ENCODE data around the gene TSHZ2.

The TSHZ2 gene, protein sequence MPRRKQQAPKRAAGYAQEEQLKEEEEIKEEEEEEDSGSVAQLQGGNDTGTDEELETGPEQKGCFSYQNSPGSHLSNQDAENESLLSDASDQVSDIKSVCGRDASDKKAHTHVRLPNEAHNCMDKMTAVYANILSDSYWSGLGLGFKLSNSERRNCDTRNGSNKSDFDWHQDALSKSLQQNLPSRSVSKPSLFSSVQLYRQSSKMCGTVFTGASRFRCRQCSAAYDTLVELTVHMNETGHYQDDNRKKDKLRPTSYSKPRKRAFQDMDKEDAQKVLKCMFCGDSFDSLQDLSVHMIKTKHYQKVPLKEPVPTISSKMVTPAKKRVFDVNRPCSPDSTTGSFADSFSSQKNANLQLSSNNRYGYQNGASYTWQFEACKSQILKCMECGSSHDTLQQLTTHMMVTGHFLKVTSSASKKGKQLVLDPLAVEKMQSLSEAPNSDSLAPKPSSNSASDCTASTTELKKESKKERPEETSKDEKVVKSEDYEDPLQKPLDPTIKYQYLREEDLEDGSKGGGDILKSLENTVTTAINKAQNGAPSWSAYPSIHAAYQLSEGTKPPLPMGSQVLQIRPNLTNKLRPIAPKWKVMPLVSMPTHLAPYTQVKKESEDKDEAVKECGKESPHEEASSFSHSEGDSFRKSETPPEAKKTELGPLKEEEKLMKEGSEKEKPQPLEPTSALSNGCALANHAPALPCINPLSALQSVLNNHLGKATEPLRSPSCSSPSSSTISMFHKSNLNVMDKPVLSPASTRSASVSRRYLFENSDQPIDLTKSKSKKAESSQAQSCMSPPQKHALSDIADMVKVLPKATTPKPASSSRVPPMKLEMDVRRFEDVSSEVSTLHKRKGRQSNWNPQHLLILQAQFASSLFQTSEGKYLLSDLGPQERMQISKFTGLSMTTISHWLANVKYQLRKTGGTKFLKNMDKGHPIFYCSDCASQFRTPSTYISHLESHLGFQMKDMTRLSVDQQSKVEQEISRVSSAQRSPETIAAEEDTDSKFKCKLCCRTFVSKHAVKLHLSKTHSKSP (N-terminal part only)

GRCh38 chr20:52972190-52972937, at the start of gene TSHZ2:
TSS of gene TSHZ2 (plus strand) at chr20:52972358. CDS start at chr20:52973294, 936 bp downstream.
- DNase-seq = no peak

DNA sequence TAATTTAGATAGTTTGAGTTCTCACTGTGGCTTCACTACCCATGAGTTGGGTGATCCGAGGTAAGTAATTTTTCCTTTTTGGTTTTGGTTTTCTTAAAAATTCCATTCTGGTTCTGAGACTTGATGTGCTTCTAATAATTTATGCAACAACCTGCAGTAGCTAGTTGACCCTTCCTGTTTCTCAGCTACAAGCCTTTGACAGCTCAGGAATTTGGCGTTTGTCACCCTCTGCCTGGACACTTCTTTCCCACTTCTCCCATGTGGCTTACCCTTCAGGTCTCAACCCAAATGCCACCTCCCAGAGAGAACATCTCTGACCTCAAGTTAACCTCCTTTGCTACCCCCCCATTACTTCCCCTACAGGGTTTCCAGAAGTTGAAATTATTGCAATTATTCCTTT, 49.7 kb upstream of the TSHZ2 start:
- DNase-seq = no peak

DNA sequence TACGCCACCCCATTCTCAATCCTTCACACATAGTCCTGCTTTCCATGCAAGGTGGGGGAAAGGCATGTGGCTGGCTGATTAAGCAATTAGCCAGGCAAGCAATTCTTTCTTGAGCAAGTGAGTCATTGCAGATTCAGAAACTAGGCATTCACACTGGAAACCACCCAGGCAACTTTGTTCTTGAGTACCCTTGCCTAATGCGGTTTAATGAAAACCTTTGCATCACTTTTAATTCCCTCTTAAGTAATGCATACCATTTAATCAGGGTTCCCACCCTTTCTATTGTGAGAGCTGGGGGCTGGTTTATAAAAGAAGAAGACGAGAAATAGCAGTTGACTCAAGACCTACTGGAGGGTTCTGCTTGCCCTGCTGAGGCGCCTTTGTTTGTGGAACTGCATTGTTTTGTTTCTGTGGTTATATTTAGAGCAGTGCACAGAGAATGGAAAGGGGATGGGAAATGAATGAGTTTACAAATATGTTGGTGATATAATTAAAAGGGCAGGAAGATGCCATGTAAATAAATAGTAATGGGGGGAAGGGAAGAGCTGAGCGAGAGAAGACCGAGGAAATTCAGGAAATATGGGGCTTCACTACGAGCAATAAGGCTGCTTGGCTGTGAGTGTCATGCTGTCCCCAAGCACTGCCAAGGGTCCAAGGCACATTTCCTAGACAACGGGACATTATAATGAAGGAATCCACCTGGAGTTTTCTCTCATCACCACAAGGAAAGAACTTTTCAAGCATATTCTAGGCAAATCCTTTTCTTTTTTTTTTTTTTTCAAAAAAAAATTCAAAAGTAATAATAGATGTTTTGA, 48.8 kb upstream of the TSHZ2 start:
- no peak for DNase-seq

- DNase-seq = no peak
Observed at GRCh38 chr20:52924411-52925271, 47.5 kb upstream of the TSHZ2 start.

DNA sequence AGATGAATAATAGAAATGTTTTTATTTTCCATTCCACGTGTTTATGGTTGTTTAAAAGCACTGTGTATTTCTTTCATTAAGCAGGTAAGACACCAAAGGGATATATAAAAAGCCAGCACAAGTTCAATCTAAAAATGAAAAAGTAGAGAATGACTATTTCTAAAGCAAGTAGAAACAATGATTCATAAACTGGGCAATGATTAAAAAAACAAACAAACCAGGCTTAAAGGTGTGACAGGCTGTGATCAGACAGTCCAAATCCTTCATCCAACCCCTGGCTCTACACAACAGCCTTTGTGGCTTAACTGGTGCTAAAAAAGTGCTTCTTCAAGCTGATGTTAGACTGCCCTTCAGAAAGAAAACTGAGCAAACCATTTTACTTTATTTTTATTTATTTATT, 45.7 kb upstream of the TSHZ2 start:
- DNase-seq = no peak

DNA sequence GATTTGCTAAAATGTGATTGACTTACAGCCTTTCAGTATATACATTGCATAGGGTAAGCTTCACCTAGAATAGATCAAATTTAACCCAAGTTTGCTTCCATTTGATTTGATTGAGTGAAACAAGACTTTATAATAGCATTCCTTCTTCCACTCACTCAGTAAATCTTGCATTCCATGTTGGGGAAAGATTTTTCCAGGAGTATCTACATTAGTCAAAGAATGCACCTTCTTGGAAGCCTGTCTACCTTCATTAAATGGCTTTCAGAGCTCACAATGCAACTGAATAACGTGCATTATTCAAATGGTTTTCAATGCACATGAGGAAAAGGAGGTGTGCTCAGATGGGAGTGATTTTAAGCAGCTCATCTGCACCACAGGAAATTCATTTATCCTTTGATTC, 38.3 kb upstream of the TSHZ2 start:
- DNase-seq = no peak

GRCh38 chr20:52936351-52937340, 35.5 kb upstream of the TSHZ2 start:
- no peak for DNase-seq

DNA sequence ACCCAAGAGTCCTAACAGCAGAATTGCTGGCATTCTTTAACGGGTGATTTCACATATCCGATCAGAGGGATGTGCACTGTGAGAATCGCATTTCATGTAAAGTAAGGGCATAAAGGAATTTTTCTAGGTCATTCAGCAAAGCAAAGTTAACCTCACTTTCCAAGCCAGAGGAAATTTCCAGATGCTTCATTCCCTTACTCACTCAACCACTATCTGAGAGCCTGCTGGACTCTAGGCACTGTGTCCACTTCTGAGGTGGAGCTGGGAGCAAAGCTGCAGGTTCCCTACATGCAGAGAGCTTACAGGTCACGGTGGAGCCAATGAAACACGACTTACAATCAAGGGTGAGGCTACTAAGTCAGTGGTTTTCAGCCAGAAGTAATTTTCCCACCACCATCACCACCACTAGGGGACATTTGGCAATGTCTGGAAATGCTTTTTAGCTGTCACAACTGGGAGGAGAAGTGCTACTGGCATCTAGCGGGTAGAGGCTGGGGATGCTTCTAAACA, 34.5 kb upstream of the TSHZ2 start:
- DNase-seq = no peak

GRCh38 chr20:52939141-52939540, 33.0 kb upstream of the TSHZ2 start:
- DNase-seq = no peak

DNA sequence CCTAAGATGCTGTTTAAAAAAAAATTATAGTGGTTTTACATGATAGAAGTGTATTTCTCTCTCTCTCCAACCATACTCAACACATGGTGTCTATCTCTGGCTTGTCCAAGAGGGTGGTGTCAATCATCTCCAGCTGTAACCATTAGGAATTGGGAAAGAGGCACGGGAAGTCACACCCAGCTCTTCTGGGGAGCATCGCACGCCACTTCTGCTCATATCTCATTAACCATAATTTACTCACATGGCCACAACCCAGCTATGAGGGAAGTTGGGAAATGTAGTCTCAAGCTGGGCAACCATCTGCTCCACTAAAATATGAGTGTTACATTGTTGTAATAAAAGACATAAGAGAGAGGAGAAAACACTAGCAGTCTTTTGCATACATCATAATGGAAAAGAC, 30.4 kb upstream of the TSHZ2 start:
- DNase-seq = no peak

DNA sequence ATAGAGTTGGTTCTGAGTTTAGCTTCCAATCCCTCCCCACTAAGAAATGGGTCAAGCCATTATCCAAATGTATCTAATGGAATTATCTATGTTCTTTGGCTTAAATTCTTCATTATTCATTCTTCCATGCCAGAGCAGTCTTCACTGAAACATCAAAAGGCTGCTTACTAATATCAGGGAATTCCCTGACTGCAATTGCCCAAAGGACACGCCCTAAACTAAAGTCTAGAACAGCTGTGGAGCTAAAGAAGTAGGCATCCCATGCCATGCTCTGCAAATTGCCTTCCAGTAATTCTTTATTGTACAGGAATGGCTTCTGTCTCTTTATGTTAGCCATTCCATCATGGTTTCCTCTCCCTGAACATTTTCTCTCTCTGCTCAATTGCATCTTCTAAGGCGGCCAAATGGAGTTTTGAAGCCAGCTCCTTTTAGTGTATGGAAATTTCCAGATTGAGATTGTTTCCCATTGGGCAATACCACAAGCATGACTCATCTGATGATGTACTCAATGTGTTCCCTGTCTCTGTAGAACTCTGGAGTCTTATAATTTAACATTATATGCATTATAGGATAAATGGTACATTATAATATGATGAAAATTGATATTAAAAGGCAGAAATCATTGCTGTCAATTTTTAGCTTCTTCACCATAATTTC, 28.8 kb upstream of the TSHZ2 start:
- no peak for DNase-seq

DNA sequence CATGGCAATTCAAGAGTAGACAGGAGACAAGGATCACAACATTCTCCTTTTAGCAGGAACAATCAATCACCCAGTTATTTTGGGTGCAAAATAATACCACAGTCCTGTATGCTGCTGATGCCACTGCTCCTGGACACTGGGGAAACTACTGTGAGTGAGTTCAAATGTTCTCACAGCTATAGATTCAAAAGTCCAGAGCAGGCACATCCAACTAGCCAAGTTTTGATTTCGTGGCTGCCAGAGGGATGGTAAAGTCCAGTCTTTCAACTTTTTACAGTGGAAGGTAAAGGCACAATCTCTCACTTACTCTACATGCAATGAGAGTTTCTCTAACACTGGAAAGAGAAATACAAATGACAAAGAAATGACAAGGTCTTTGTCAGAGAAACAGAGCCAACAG, 26.9 kb upstream of the TSHZ2 start:
- DNase-seq = no peak

GRCh38 chr20:52945862-52946522, 26.2 kb upstream of the TSHZ2 start:
- DNase-seq = no peak

- DNase-seq = no peak
Observed at GRCh38 chr20:52948491-52948890, 23.7 kb upstream of the TSHZ2 start.

DNA sequence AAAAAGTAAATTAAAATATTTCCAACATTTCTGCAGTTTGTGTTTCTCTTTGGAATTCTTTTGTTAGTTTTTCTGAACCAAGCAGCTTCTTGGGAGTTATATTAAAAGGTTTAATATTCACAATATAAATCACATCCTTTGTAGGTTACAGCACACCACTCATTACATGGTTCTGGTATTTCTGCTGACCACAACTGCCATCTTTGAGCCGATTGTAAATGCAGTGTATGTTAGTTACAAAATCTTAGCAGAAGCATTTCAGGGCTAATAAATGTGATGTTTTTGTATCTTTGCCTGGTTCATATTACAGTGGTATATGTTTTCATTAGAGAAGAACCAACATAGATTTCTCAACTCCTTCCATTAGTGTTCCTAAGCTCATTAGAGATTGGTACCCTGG, 19.1 kb upstream of the TSHZ2 start:
- no peak for DNase-seq

DNA sequence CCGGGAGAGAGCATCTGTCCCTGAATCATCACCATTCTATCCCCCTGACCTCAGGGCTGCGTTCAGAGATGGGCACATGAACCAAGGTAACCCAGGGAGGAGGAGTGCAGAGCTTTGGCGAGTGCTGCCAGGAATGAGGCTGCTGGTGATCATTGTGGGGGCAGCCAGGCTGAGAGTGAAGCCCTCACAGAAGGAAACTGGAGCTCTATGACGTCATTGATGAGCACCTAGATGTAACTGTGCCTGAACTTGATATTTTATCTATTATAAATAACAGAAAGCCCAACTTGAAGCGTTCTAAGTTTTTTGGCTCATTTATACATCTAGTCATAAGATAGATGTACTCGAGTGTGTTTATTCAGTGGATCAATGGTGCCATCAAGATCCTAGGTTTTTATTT, 17.3 kb upstream of the TSHZ2 start:
- DNase-seq = no peak

DNA sequence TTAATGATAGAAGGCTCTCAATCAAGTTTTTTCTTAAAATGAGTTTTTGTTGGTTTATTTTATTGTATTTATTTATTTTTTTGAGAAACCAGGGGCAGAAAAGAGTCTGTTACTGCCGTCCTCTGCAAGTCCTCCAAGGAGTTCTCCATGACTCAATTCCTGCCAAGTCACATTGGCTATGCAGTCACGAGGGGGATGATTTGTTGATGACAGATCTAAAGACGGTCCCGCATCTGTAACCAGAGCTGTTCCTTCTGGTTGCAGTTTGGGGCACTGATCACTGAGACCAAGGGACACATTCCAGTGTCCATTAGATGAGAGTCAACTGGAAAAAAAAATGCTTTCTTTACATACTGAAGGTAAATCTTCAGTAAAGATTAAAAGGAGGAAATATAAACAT, 13.9 kb upstream of the TSHZ2 start:
- DNase-seq = no peak

DNA sequence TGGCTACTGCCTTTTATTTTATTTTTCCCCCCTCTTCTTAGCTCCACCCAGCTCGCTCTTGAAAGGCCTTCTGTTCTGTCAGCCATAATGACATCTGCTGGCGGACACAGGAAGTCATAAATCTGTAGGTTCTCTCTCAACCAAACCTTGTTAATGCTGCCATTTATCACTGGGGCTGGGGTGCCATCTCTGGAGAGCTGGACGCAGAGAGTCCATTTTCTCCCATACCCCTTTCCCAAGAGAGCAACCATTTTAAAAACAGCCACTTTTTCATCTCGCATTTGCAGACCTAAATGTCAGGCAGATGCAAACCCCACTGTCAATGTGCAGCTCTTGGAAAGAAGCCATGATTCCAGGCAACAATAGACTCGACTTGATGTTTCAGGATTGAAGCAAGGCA, 13.0 kb upstream of the TSHZ2 start:
- no peak for DNase-seq

DNA sequence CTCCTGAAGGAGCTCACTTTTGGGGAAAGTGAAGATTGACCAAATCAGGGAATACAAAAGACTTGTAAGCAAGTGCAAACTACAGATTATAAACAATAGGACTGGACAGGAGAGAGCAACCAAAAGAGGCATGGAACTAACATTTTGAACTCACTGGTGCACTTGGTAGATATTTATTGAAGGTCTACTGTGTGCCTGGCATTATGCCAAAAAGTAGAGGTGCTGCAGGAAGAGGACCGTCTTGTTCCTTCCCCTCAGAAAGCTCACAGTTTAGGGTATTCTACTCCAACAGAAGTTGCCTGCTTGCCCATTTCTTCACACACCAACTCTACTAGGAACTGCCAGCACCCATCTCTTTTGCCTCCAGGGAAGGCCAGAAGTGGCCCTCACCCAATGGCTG, 10.0 kb upstream of the TSHZ2 start:
- DNase-seq = no peak

Measured in HCEC 1CT (cell line).